NB4 (cell line): Measurements from ENCODE around the gene BLNK.

Experiments used
- POLR2A ChIP-seq: IDR thresholded peaks from 2 replicates; pipeline ENCODE4 v1.6.1; 2011; ENCODE audit warnings: mild to moderate bottlenecking; ENCODE audit not compliant: insufficient read length; ENCODE audit errors: extremely low read depth
- TF ChIP-seq, protein P1 (sequence below): IDR thresholded peaks from one replicate; pipeline ENCODE4 v1.5.1; 2012; ENCODE audit warnings: low read depth, low read length

DNA sequence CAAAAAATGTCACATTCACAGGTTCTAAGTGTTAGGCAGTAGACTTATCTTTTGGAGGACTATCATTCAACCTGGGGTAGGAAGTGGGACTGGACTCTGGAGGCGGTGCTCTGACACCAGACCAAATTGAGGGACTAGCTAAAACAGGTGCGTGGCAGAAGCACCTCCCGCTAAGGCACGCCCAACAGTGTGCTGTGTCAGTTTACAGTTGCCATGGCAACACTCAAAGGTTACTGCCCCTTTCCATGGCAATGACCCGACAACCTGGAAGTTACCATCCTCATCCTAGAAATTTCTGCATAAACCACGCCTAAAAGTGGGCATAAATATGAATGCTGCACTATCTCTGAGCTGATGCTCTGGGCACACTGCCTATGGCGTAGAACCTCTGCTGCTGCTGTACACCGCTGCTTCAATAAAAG lies 14.0 kb upstream of the BLNK start:
- TF ChIP-seq, protein P1, sequence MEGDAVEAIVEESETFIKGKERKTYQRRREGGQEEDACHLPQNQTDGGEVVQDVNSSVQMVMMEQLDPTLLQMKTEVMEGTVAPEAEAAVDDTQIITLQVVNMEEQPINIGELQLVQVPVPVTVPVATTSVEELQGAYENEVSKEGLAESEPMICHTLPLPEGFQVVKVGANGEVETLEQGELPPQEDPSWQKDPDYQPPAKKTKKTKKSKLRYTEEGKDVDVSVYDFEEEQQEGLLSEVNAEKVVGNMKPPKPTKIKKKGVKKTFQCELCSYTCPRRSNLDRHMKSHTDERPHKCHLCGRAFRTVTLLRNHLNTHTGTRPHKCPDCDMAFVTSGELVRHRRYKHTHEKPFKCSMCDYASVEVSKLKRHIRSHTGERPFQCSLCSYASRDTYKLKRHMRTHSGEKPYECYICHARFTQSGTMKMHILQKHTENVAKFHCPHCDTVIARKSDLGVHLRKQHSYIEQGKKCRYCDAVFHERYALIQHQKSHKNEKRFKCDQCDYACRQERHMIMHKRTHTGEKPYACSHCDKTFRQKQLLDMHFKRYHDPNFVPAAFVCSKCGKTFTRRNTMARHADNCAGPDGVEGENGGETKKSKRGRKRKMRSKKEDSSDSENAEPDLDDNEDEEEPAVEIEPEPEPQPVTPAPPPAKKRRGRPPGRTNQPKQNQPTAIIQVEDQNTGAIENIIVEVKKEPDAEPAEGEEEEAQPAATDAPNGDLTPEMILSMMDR, result no peak
- TF ChIP-seq POLR2A, result no peak
